Erythroblast (primary cell): ENCODE data around the gene ETV3.

ENCODE experiments used
- DNase-seq, 2 experiments: peaks; one replicate each; lab custom pipeline; 2025; lab: John Stamatoyannopoulos, UW
- GATA1 ChIP-seq: IDR thresholded peaks from 2 replicates; pipeline ENCODE4 v1.6.1; 2011; ENCODE audit warnings: low read depth, mild to moderate bottlenecking, control low read depth, low read length, moderate library complexity
- POLR2A ChIP-seq: IDR thresholded peaks from 2 replicates; pipeline ENCODE4 v1.6.1; 2011; ENCODE audit warnings: mild to moderate bottlenecking, low read length

ETV3 gene

DNA sequence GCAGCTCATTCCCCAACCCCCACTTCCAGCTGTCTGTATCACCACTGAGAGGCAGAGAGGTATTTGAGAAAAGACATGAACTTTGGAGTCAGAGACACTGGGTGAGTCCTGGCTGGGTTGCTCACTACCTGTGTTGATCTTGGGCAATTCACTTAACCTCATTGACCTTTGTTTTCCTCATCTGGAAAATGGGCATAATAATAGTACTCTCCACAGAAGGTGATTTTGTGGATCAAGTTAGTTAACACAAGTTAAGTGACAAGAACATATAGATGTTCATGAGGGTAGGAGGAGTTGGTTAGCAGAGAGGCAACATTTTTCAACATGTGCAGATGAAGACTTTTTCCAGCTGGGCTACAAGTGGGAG lies 21.5 kb downstream of the ETV3 start:
- no peak for TF ChIP-seq POLR2A
- TF ChIP-seq GATA1, result no peak
- DNase-seq, result no peak

DNA sequence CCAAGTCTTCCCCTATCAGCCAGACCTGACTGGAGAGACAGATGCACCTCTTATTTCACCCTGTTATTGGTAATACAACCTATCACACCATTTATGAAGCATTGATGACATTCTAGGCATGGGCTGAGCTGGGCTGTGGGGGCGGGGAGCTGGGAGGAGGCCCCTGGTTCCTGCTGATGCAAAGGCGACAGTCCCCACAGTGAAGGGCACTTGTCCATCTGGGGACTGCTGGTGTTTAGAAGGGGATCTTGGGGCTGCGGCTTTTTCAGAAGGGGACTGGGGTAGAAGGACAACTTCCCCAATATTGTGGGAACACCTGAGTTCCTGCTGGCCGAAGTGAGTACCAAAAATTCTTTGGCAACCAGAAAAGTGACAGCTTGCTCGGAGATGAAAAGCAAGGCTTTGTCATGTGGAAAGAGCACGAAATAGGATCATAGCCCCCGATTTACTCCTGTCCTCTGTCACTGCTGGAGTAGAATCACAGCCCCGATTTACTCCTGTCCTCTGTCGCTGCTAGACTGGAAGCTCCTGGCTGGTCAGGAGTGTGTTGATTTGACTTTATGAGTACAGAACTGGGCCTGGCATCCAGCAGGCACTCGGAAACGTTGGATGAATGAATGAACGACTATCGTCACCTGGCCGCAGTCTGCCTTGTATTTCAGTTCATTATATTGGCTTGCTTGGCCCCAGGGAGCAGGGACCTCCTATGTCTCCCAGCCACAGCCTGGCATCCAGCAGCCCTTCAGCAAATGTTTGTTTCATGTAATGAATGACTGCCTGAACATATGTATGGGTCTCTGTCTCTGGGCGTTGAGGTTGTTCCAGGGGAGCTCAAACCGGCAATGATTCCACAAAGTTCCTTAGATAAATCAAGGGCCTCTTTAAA lies 22.1 kb downstream of the ETV3 start:
- TF ChIP-seq GATA1 (no peak), POLR2A (no peak)
- DNase-seq, result no peak

DNA sequence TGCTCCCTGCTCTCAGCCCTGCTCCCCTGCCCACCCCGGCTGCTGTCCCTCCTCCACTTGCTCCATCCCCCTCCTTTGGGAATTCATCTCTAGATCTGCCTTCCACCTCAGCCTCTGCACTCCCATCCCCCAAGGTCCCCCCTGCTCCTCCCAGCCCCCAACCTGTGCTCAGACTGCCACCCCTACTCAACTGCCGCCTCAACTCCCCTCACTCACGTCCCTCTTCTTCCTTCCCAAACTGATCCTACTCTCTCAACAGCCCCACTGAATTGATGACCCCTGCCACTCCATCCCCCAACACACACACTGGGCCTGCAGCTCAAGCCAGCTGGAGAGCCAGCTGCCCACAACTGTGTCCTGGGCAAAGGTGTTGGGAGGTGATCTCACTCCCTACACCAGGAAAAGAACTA lies 22.8 kb downstream of the ETV3 start:
- DNase-seq, result no peak
- no peak for TF ChIP-seq GATA1
- TF ChIP-seq POLR2A, result no peak

DNA sequence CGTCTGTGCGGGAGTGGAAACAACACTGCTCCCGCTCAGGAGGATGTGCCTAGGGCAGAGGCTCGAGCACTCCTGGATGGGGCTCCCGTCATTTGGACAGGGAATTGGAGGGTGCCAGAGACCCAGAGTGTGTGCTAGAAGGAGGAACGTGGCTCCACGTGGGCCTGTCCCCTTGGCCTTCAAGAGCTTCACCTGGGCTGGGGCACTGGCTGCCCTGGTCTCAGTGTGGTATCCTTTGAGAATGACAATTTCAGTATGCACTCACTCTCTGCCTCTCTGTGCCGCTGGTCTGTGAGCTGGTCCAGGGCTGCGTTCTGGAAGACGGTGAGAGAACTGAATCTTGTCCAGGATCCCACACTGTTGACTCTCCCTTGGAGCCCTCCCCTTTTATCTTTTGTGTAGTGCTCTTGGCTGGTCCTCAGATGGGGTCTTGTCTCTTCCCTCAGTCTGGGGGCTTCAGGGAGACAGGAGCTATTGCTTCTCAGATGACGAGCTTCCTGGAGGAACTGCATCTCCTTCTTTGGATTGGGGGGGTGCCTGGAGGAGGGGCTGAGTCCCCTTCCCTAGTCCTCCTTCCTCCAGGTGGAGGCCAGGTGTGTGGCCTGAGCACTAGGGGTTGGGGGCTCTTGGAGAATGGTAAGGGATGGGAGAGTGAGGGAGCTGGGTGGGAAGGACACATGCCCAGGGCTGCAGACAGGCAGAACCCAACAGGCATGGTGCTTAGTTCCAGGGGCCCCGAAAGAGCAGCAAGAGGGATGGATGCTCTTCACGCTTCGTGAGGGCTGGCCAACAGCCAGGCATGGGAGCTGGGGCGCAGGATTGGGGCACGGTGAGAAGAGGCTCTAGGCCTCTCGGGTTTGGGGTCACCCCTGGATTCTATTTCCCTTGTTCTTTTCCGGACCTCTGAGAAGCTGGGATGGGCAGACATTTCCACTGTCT lies 23.7 kb downstream of the ETV3 start:
- no peak for TF ChIP-seq GATA1
- no peak for TF ChIP-seq POLR2A
- DNase-seq, result no peak

DNA sequence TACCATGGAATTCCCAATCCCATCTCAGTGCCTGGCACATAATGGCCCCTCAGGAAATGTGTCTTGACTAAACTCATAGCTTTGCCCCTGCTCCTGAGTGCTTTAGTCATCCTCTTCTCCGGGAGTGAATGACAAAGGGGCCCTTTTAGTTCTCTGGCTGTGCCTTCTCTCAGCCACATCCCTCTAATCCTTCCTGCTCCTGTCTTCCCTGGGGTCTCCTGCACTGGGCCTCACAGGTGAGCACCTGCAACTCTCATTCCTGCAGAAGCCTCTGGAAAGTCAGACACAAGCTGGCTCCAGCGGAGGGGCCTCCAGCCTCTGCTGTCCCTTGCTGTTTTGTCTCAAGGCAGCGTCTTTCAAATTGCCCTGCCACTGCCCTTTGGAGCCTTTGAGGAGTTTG lies 24.6 kb downstream of the ETV3 start:
- DNase-seq, result no peak
- TF ChIP-seq GATA1, result no peak

DNA sequence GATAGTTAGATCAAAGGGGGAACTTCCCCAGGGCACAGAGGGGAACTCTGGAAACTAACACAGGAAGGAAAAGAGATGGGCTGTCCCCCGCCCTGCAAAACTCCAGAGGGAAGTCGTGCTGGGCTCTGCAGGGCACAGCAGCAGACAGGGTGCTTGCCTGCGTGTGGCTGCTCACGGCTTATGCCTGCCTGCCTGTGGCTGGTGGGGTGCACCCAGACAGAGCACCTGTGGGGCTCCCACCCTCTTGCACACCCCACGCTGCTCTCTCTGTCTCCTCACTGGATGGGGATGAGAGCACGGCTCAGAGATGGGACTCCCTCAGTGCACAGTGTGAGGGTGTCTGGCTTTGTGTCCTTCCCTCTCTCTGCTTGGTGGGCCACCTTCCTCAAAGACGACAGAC lies 25.1 kb downstream of the ETV3 start:
- TF ChIP-seq GATA1 (no peak), POLR2A (no peak)
- no peak for DNase-seq

DNA sequence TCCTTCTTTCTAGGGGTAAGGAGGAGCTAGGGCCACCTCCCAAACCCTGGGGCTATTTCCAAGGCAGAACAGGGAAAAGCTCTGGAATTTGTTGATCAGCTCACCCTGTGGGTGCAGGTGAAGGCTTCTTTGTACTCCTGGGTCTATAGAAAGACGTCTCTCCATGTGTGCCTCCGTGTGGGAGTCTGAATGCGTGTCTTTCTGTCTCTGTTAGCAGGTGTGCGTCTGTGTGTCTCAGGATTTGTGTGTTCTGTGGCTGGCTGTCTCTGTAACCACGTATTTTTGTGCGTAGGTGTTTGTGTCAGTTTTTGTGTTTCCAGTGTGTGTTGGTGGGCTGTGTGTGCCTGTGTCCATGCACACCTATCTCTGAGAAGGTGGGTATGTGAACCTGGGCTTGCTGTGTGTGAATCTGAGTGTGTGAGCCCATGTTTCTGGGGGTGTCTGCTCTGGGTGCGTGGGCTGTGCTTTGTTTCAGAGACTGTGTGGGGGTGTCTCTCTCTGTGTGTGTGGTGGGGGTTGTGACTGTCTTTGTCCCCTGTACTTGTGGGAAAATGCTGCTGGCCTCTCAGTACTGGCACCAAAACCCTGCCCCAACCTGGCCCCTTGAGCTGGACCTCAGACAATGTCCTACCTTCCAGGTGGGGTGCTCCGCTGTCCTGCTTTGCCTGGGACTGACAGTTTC lies 25.9 kb downstream of the ETV3 start:
- TF ChIP-seq GATA1 (no peak), POLR2A (no peak)
- DNase-seq, result no peak

DNA sequence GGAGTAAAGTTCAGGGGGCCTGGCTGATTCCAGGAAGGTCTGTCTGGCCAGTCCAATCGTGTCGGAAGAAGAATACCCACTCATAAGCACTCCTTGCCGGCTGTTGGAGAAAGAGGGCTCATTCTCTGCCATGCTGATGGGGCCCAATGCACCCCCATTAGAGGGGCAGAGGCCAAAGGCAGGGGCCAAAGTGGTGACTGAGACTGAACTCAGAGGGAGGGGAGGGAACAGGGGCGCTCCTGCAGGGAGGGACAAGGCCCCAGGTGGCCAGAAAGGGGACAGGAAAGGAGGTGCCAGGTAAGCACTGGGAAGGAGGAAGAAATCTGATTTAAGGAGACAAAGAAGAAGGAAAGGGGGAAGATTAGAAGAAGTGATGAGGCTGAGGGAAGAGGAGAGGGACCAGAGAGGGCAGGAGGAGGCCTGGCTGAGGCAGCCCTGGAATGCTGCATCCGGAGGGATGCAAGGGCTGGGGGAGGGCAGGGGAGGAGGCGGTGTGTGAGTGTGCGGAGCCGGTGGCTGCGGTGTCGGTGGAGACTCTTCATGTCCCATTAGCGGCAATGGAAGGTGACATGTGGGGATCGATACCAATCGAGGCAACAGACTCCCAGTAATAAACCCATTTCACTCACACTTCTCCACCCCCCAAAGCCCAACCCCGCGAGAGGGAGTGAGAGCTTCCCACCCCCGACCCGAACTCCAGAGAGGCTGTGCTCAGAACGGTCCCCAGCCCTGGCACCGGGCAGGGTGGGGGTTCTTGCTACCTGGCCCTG lies 26.6 kb downstream of the ETV3 start:
- no peak for TF ChIP-seq GATA1
- TF ChIP-seq POLR2A, result no peak
- DNase-seq, result no peak

DNA sequence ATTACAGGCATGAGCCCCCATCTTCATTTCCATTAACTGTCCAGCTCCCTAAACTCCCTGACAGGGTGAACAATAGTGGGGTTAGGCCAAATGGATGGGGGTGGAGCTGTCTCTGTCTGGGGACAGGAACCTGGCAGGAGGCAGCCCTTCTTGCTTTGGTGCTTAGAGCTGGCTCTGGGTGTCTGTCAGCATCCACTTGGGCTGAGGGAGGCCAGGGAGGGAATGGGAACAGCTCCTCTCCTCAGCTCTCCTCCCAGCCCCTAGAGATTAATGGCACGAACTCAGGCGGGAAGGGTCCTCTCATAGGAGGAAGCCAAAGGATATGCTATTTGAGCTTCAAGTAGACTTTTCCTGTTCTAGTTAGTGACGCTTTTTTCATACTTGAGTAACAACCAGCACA lies 27.5 kb downstream of the ETV3 start:
- TF ChIP-seq GATA1, result no peak
- TF ChIP-seq POLR2A, result no peak
- DNase-seq, result no peak

DNA sequence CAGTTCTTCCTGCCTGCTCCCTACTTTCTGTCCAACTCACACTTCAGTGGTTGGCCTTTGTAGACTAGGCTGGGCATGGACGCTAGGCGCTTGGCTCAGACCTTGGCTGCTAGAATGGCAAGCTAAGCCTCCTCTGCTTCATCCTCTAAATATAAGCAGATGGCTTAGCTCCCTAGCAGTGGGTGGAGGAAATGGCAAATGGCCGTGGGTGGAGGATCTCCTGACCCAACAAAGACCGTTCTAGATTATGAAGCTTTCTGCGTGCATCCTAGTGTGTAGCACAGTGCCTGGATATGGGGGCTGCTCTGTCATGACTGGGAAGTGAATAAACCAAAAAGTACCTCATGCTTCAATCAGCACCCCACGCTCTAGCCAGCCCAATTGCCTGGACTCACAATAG lies 28.2 kb downstream of the ETV3 start:
- no peak for DNase-seq
- TF ChIP-seq POLR2A, result no peak
- TF ChIP-seq GATA1, result no peak

DNA sequence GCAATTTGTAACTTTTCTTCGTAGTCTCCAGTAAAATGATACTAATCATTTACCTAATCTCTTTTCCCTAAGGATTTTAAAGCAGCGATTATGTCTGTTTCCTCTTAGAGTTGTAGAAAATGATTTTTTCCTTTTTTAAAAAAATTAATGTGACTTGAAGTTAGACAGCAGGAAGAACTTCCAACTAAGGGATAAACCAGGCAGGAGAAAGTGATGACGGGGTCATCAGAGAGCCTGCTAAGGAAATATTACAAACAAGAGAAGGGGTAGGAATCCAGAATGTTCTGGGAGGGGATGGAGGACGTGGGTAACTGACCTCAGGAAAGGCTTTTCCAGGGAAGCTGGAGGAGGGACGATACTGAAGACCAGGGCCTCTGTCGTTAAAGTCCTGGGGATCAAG lies 29.7 kb downstream of the ETV3 start:
- no peak for TF ChIP-seq GATA1
- TF ChIP-seq POLR2A, result no peak
- DNase-seq, result no peak

DNA sequence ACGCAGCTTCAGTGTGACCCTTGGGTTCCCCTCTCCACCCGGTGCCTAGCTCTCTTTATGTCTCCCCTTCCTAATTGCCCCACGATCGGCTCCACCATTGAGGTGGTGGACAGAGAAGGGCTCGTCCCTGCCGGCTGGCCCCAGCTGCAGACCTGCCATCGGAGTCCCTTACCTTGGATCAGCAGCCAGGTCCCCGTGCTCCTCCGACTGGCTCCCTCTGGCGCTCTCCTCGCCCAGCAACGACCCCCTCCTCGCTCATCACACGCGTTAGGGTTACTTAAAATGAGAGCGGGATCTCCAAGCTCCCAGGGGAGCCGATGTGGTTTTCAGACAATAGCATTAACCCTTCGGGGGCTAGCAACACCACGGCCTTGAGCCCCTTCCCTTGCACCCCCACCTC lies 30.5 kb downstream of the ETV3 start:
- DNase-seq, result no peak
- TF ChIP-seq GATA1, result no peak
- no peak for TF ChIP-seq POLR2A

DNA sequence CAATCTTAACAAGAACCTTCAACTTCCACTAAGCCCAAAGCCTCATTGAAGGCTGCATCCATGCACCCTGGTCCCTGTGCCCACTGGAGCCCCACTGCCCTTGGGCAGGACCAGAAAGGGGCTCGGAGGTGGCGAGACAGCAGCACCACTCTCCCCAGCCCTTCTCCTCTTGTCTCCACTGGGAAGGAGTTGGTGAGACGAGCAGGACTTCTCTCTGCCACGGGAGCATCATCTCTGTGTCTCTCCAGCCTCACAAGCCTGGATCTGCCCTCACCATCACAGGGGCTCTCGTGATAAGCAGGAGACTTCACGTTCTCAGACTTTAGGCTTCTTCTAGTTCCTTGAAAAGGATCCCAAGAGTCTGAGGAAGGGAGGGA lies 31.4 kb downstream of the ETV3 start:
- DNase-seq, result no peak
- TF ChIP-seq POLR2A, result no peak
- TF ChIP-seq GATA1, result no peak
